ENCODE data around the gene SH3BP4. TPM values are rescaled to one million over a fixed set of nuclear protein-coding genes. Genes with fewer than 3 reads are reported as not detected.

SH3BP4 gene
- polyA plus RNA-seq, 1 donor (not counting 4 experiments of a cell fraction or from before 2014, with no cell fraction given): 50.4 TPM

DNA sequence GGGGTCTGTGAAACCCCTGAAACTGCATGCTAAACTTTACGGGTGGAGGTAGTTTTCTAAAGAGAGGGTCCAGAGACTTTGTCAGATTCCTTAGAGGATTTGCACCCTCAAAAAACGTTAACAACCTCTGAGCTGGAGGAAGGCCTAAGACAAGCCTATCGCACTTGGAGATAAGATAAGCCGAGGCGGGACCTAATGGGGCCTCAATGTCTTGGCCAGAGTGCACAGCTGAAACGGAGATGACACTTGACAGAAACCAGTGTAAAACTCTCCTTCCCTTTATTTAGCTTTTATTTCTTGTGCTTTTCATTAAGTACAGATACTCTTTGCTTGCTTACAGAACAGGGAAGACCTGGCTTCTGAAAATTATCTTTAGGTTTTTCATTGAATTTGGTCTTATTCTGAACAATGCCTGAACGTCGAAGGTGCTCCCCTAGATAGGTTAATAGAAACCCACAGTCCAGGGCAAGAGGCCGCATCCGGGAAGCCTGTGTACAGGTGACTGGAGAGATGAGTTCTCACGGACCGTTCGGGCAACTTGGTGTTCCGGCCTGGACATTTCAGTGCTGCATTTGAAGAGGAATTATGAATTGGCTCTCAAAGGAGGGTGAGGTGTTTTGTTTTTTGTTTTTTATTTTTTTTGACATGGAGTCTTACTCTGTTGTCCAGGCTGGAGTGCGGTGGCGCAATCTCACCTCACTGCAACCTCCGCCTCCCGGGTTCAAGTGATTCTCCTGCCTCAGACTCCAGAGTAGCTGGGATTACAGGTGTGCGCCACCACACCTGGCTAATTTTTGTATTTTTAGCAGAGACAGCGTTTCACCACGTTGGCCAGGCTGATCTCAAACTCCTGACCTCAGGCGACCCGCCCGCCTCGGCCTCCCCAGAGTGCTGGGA is 49.7 kb downstream of the SH3BP4 start:
- Histone ChIP-seq H3K79me2 (ENCODE audit: control insufficient read depth, insufficient read depth, low read length) (peaks cover 83% of the 10 kb centered on the region), H3K27ac (ENCODE audit: control insufficient read depth, insufficient read depth, low read length) (no peak overlapping the region), H4K20me1 (ENCODE audit: control insufficient read depth, extremely low read depth, insufficient read depth, low read length) (peaks cover 6% of the 10 kb centered on the region), H3K27me3 (ENCODE audit: control insufficient read depth, extremely low read depth, insufficient read depth, low read length) (no peaks in the 10 kb centered on the region), H2AFZ (ENCODE audit: control insufficient read depth, low read length) (no peak overlapping the region), H3K9ac (ENCODE audit: control insufficient read depth, extremely low read depth, insufficient read depth, low read length) (no peak overlapping the region), H3K4me3 (ENCODE audit: control insufficient read depth in 2 of 3, extremely low read depth in 1 of 3, insufficient read depth in 2 of 3, low read depth in 1 of 3, low read length in 3 of 3) (no peak overlapping the region), H3K4me2 (ENCODE audit: control insufficient read depth, extremely low read depth, insufficient read depth, low read depth, low read length) (no peak overlapping the region), H3K36me3 (ENCODE audit: control insufficient read depth in 2 of 2, extremely low read depth in 1 of 2, insufficient read depth in 2 of 2, low read length in 2 of 2) (peaks cover 28 to 49% of the 10 kb centered on the region in 2 experiments), H3K9me1 (ENCODE audit: control insufficient read depth, extremely low read depth, insufficient read depth, low read length) (peaks cover 9% of the 10 kb centered on the region), H3K4me1 (ENCODE audit: control insufficient read depth, extremely low read depth, insufficient read depth, low read length) (peaks cover 7% of the 10 kb centered on the region), H3K9me3 (ENCODE audit: control insufficient read depth, low read depth, low read length) (no peaks in the 10 kb centered on the region)
- DNase-seq (ENCODE audit: low read depth, low spot score) (no peak), FAIRE-seq (no peak)
- dilution Hi-C loops (cut with MboI; ENCODE audit: extremely low pct_ligation_motif_present, low sequenced_read_pairs): no loop called here
- TF ChIP-seq CTCF (optimal IDR thresholded peaks at IDR 0.05 in 1 of 3, IDR thresholded peaks at IDR 0.05 in 1 of 3, conservative IDR thresholded peaks at IDR 0.05 in 1 of 3; ENCODE audit: extremely low read depth in 1 of 3, insufficient read depth in 2 of 3, low read length in 3 of 3) (no peak), EZH2 (IDR thresholded peaks at IDR 0.05; ENCODE audit: low read length) (no peak)

DNA sequence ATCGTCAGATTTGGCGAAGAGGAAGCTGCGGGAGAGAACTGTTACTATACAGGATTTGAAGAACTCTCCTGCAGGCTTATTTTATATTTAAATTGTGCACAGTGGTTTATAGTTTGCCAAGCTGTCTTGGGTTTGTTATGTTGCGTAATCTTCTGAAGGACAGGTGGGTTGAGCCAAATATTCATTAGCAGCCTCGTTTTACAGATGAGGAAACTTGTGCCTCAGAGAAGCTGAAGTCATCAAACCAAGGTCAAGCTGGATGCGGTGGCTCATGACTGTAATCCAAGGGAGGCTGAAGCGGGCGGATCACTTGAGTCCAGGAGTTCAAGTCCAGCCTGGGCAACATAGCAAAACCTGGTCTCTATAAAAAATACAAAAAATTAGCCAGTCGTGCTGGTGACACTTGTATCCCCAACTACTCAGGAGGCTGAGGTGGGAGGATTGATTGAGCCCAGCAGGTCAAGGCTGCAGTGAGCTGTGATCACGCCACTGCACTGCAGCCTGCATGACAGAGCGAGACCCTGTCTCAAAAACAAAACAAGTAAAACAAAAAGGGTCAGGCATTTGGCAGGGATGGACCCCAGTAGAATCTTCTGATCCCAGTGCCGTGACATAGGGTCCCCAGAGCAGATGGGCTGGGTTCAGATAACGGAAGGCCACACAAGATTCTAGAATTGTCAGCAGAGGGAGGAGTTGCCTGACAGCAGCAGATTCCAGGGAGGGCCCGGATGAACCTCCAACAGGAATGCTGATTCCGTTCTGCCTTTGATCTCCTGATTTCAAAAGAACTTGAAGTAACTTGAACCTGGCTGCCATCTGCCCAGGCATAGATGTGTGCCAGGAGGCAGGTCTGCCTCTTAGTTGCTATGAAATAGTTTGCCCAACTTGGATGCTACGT is 50.6 kb downstream of the SH3BP4 start:
- Histone ChIP-seq H3K9ac (ENCODE audit: control insufficient read depth, extremely low read depth, insufficient read depth, low read length) (no peak overlapping the region), H3K79me2 (ENCODE audit: control insufficient read depth, insufficient read depth, low read length) (peaks cover 88% of the 10 kb centered on the region), H2AFZ (ENCODE audit: control insufficient read depth, low read length) (no peak overlapping the region), H3K4me3 (ENCODE audit: control insufficient read depth in 2 of 3, extremely low read depth in 1 of 3, insufficient read depth in 2 of 3, low read depth in 1 of 3, low read length in 3 of 3) (no peak overlapping the region), H3K9me1 (ENCODE audit: control insufficient read depth, extremely low read depth, insufficient read depth, low read length) (peaks cover 9% of the 10 kb centered on the region), H3K4me2 (ENCODE audit: control insufficient read depth, extremely low read depth, insufficient read depth, low read depth, low read length) (no peak overlapping the region), H3K36me3 (ENCODE audit: control insufficient read depth in 2 of 2, extremely low read depth in 1 of 2, insufficient read depth in 2 of 2, low read length in 2 of 2) (peaks cover 30 to 42% of the 10 kb centered on the region in 2 experiments), H3K27ac (ENCODE audit: control insufficient read depth, insufficient read depth, low read length) (no peak overlapping the region), H3K9me3 (ENCODE audit: control insufficient read depth, low read depth, low read length) (no peaks in the 10 kb centered on the region), H3K27me3 (ENCODE audit: control insufficient read depth, extremely low read depth, insufficient read depth, low read length) (no peaks in the 10 kb centered on the region), H4K20me1 (ENCODE audit: control insufficient read depth, extremely low read depth, insufficient read depth, low read length) (peaks cover 6% of the 10 kb centered on the region), H3K4me1 (ENCODE audit: control insufficient read depth, extremely low read depth, insufficient read depth, low read length) (peaks cover 17% of the 10 kb centered on the region)
- DNase-seq (ENCODE audit: low read depth, low spot score): no peak
- no peak for TF ChIP-seq CTCF (optimal IDR thresholded peaks at IDR 0.05 in 1 of 3, IDR thresholded peaks at IDR 0.05 in 1 of 3, conservative IDR thresholded peaks at IDR 0.05 in 1 of 3; ENCODE audit: extremely low read depth in 1 of 3, insufficient read depth in 2 of 3, low read length in 3 of 3)
- TF ChIP-seq EZH2 (IDR thresholded peaks at IDR 0.05; ENCODE audit: low read length): no peak
- dilution Hi-C loops (cut with MboI; ENCODE audit: extremely low pct_ligation_motif_present, low sequenced_read_pairs): no loop called here
- FAIRE-seq: no peak
